Stimulated activated CD8-positive, alpha-beta memory T cell treated with anti-CD3 and anti-CD28 coated beads, Interleukin-2, amount 100 ng/mL, for 48 hours (primary cell): ENCODE results near the gene CPSF4.
A peak's percentile ranks its signal among the peaks of the same experiment; 100 is the strongest.

ENCODE experiments used
- DNase-seq, 2 donors: peaks; one replicate each; pipeline ENCODE4 v3.0.0-alpha.2; 2020; ENCODE audit warnings: low read depth in 2 of 2

The CPSF4 gene

GRCh38 chr7:99438573-99439480 is at the start of gene CPSF4, which contains the start of gene PTCD1:
Gene CPSF4 (plus strand): TSS chr7:99438943. CDS start chr7:99439083, 140 bp downstream.
Gene PTCD1 (minus strand): TSS chr7:99438798. CDS start chr7:99435242, 3,556 bp downstream.
- DNase-seq: peak; percentile 91 to 92

- DNase-seq: no peak
Observed at GRCh38 chr7:99389772-99390171, 49.0 kb upstream of the CPSF4 start.

DNA sequence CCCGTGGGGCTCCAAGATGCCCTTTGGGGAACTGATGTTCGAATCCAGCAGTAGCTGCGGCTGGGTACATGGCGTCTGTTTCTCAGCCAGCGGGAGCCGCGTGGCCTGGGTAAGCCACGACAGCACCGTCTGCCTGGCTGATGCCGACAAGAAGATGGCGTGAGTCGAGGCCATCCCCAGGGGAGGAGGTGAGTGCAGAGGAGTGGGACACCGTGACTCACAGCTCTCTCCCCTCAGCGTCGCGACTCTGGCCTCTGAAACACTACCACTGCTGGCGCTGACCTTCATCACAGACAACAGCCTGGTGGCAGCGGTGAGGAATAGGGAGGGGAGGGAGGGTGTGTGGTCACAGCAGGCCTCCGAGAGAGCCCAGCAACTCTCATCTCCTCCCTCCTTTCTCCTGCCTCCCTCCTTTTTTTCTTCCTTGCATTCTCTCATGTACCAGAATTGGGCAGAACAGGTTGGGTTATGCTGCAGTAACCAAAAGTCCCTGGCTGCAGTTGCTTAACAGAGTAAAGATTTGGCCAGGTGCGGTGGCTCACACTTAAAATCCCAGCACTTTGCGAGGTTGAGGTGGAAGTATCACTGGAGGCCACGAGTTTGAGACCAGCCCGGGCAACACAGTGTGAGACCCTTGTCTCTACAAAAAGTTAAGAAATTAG is 47.7 kb upstream of the CPSF4 start:
- DNase-seq: no peak

DNA sequence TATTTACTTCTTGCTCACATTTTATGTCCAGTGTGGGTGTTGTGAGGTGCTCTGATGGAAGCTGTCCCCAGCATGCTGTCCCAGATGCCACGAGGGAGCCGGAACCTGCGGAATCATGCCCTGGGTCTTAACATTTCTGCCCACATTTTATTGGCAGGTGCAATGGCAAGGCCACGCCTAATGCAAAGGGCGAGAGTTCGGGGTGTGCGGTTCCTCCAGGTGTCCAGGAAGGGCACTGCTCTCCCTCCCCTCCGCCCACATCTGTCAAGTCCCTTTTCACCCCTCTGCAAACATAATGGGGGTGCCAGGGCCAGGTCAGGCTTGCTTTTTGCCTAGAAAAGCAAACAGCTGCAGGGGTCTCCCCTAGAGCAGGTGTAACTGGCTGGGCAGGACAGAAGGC is 46.7 kb upstream of the CPSF4 start:
- DNase-seq: no peak

GRCh38 chr7:99392659-99393354 is 45.9 kb upstream of the CPSF4 start:
- peak; percentile 64 for DNase-seq

DNA sequence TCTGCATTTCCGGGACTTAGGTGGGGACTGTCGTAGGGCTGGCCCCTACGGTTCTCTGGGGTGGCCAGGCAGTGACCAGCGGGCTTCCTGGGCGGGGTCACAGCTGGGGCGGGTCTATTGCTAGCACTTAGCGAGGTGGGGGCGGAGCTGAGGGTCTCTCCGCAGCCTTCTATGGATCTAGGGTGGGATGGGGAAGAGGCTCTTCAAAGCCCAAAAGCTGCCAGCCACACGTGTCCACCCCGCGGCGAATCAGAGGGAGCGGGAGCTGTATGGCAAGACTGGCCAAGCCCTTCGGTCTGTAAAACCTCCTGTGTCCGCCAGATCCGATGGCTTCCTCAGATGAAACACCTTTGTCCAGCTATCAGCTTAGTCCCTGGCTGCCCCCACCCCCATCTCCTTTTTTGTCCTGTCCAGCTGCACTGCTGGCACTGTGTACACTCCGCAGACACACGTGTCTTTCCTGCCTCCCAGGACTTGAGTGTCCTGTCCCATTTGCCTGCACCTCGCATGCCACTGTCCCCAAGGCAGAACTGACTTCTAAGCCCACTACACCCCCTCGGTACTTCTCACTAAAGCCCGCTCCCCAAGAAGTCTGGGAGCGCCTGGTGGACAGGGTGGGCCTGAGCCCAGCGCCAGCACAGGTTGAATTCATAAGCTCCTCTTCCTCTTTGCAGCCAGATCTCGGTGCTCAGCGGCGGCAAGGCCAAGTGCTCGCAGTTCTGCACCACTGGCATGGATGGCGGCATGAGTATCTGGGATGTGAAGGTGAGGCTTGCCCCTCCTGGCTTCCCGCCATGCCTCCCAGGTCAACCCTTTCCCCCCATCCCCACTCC is 45.2 kb upstream of the CPSF4 start:
- DNase-seq: no peak

DNA sequence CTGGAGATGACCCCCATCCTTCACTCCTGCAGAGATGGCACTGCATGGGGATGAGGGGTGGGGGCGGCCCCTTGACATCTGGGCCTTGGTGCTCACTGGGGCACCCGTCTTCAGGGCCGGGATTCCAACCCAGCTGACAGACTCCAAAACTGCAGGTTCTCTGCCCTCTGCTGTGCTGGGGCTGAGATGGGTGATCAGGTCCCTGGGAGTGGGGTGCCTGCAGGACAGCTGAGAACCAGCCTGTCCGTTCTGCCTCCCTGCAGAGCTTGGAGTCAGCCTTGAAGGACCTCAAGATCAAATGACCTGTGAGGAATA is 44.6 kb upstream of the CPSF4 start:
- no peak for DNase-seq

- no peak for DNase-seq
Observed at GRCh38 chr7:99395616-99396327, 43.0 kb upstream of the CPSF4 start.

GRCh38 chr7:99396418-99397296 is 42.1 kb upstream of the CPSF4 start:
- DNase-seq: no peak

DNA sequence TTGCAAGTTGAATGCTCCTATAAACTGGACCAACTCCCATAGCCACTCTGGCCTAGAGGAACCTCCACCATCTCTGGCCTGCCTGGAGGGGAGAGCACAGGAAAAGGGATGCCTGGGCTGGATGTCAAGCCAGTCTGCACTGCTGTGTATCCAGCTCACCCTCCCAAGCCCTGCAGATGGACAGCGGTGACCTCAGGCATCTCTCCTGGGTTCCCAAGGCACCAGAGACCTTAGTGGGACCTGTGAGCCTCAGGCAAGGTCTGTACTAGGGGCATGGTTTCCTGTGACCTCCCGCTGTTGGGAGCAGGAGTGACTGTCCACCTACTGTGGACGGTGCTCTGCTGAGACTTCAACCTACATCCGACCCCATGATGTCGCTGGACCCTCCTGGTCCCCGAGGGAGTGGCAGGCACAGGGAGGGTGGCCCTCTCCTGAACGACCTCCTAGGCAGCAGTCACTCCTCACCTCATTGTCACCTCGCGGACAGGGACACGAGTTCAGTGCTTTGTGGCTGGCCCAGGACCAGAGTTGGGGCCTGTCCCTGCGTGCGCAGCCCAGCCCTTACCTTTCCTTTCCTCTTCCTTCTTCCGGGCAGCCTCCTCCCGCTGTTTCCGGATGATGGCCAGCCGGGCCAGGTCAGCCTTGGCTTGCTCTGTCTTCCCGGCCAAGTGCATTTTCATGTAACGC is 41.3 kb upstream of the CPSF4 start:
- DNase-seq: no peak

- DNase-seq: no peak
Observed at GRCh38 chr7:99398891-99399445, 39.8 kb upstream of the CPSF4 start.

GRCh38 chr7:99399597-99399996 is 39.1 kb upstream of the CPSF4 start:
- DNase-seq: no peak

GRCh38 chr7:99402854-99403253 is 35.9 kb upstream of the CPSF4 start:
- no peak for DNase-seq

- DNase-seq: no peak
Observed at GRCh38 chr7:99403764-99404163, 35.0 kb upstream of the CPSF4 start.

DNA sequence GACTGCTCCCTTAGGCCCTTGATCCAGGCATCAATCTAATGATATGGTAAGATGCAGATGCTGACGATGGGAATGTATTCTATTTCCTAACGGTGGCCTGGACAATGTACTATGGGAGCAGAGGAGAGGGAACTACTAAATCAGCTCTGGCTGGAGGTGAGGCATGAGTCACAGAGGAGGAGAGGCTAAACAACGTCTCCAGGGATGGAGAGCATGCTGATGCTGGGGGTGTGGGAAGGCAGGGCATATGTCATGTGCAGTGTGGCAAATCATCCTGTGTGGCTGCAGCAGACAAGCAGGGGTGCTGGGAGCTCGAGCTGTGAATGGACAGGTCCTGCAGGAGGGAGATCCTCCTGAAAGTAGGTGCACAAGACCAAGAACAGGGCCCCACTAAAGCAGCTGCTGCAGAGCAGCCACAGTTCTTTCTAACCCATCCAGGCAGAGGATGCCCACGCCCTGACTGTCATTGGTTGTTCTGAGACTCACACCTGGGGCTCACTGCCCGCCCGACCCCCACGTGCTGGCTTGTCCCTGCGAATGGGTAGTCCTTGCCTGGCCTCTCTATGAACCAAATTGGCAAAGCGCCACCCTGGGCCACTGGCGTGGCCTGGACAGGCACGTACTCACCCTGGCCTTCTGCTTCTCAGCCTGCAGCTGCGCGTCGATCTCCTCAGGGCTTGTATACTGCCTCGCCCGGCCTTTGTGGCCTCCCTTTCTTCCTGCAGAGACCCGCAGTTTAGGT is 34.3 kb upstream of the CPSF4 start:
- DNase-seq: no peak

GRCh38 chr7:99404977-99405320 is 33.8 kb upstream of the CPSF4 start:
- no peak for DNase-seq

DNA sequence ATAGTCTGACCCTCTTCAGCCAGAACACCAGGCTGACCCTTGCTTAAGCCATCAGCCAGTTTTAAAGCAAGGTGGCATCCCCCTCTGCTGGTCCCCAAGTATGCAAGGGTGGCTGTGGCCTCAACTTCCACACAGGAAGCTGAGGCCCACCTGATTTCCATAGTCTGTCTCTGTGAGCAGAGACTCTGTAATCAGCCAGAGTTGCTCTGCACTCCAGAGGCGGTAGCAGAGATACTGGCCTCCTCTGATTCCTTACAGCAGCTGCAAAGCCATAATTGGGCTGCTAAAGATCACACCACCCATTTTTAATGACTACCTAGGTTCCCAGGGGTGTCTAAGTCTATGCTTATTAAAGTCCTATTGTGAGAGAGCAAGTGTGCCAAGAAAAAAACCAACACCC is 32.2 kb upstream of the CPSF4 start:
- DNase-seq: no peak

GRCh38 chr7:99407872-99408378 is 30.8 kb upstream of the CPSF4 start:
- DNase-seq: no peak
